Endothelial cell of umbilical vein (primary cell): ENCODE results near the gene PPFIBP1. TPM values are rescaled to one million over a fixed set of nuclear protein-coding genes. Genes with fewer than 3 reads are reported as not detected.
A peak's percentile ranks its signal among the peaks of the same experiment; 100 is the strongest.

Experiments used
- BruUV-seq: library from RNA; stranded (reverse); fragments of 400-500 nt; replicated peaks from 2 replicates; lab custom pipeline; 2021; lab: Mats Ljungman, UMichigan
- CTCF ChIA-PET: fragments of 300-600, 350-600 bp; sonication (Branson Sonifier 250); formaldehyde crosslinking; loops from one replicate; lab custom pipeline; 2021; ENCODE audit warnings: antibody characterized with exemption, inconsistent platforms; lab: Charles Lee
- POLR2A ChIA-PET: fragments of 300-600, 350-600 bp; sonication (Branson Sonifier 250); formaldehyde crosslinking; loops from one replicate; lab custom pipeline; 2021; ENCODE audit warnings: antibody characterized with exemption, inconsistent platforms; lab: Charles Lee
- DNase-seq: peaks from one replicate; pipeline ENCODE4 v3.0.0-alpha.2; 2011; ENCODE audit warnings: low read depth, low spot score
- FAIRE-seq: peaks from 2 replicates; lab custom pipeline; 2011; peaks lifted over from hg19 to GRCh38; lab: Jason Lieb, UNC
- H2AFZ ChIP-seq: 2 replicates; pipeline ENCODE4 v1.6.0; 2012; ENCODE audit warnings: low read depth, low read length, control low read depth, inconsistent platforms
- H3K27ac ChIP-seq: 2 replicates; pipeline ENCODE4 v1.5.1; 2011; ENCODE audit warnings: low read depth, mild to moderate bottlenecking, control low read depth, low read length, moderate library complexity; ENCODE audit not compliant: insufficient read depth
- H3K27me3 ChIP-seq, 2 experiments: 2 replicates each; pipeline versions ENCODE4 v1.6.0 to v1.6.1; 2011; ENCODE audit warnings: low read length in 2 of 2, mixed read lengths in 1 of 2; ENCODE audit not compliant: control insufficient read depth in 2 of 2, insufficient read depth in 2 of 2
- H3K36me3 ChIP-seq, 2 experiments: 2 replicates in 1 of 2; 3 replicates in 1 of 2; pipeline ENCODE4 v1.5.1; 2011; ENCODE audit warnings: low read length in 2 of 2, mild to moderate bottlenecking in 1 of 2, moderate library complexity in 1 of 2; ENCODE audit not compliant: control insufficient read depth in 2 of 2, insufficient read depth in 2 of 2; ENCODE audit errors: extremely low read depth in 1 of 2
- H3K4me1 ChIP-seq: 3 replicates; pipeline ENCODE4 v1.5.1; 2011; ENCODE audit warnings: mild to moderate bottlenecking, low read length; ENCODE audit not compliant: control insufficient read depth, insufficient read depth; ENCODE audit errors: extremely low read depth
- H3K4me2 ChIP-seq: 2 replicates; pipeline ENCODE4 v1.6.1; 2011; ENCODE audit warnings: low read length, control low read depth, mixed read lengths; ENCODE audit not compliant: insufficient read depth
- H3K4me3 ChIP-seq, 3 experiments: fragments of 200-600 bp in 1 of 3; sonication (generic), shearing (Covaris generic) in 1 of 3; replicated peaks in 1 of 3; 2 replicates each; pipeline ENCODE4 v1.5.1; 2011 to 2016; ENCODE audit warnings: control low read depth in 3 of 3, low read length in 3 of 3, mild to moderate bottlenecking in 2 of 3, inconsistent platforms in 1 of 3, low read depth in 1 of 3, moderate library complexity in 1 of 3; ENCODE audit not compliant: insufficient read depth in 1 of 3
- H3K79me2 ChIP-seq: 2 replicates; pipeline ENCODE4 v1.6.0; 2012; ENCODE audit warnings: low read length, inconsistent platforms; ENCODE audit not compliant: control insufficient read depth, insufficient read depth
- H3K9ac ChIP-seq: replicated peaks from 2 replicates; pipeline ENCODE3; 2011; ENCODE audit warnings: low read length, control low read depth; ENCODE audit not compliant: insufficient read depth; ENCODE audit errors: extremely low read depth
- H3K9me1 ChIP-seq: replicated peaks from 3 replicates; pipeline ENCODE4 v1.6.0; 2011; ENCODE audit warnings: mild to moderate bottlenecking, low read length; ENCODE audit not compliant: control insufficient read depth, insufficient read depth; ENCODE audit errors: extremely low read depth
- H3K9me3 ChIP-seq: replicated peaks from 2 replicates; pipeline ENCODE4 v1.5.1; 2012; ENCODE audit warnings: low read length, inconsistent platforms; ENCODE audit not compliant: control insufficient read depth, insufficient read depth
- H4K20me1 ChIP-seq: replicated peaks from 2 replicates; pipeline ENCODE3; 2011; ENCODE audit warnings: mild to moderate bottlenecking, low read length; ENCODE audit not compliant: control insufficient read depth, insufficient read depth; ENCODE audit errors: extremely low read depth
- CTCF ChIP-seq, 2 donors: IDR thresholded peaks; 1 replicate in 1 of 2; 2 replicates in 1 of 2; pipeline ENCODE4 v1.5.1; 2011; ENCODE audit warnings: low read length in 2 of 2, mild to moderate bottlenecking in 2 of 2, moderate library complexity in 2 of 2, control low read depth in 1 of 2, inconsistent platforms in 1 of 2, low read depth in 1 of 2; ENCODE audit not compliant: insufficient read depth in 1 of 2; ENCODE audit errors: extremely low read depth in 1 of 2
- EZH2 ChIP-seq: IDR thresholded peaks from 2 replicates; pipeline ENCODE4 v1.6.1; 2012; ENCODE audit warnings: borderline replicate concordance, low read depth, mild to moderate bottlenecking, moderate library complexity, low read length, inconsistent platforms; ENCODE audit not compliant: severe bottlenecking
- FOS ChIP-seq: IDR thresholded peaks from 2 replicates; pipeline ENCODE4 v1.6.1; 2011; ENCODE audit warnings: mild to moderate bottlenecking, low read length, moderate library complexity, borderline replicate concordance; ENCODE audit not compliant: insufficient read depth
- GATA2 ChIP-seq: IDR thresholded peaks from 2 replicates; pipeline ENCODE4 v1.7.0; 2011; ENCODE audit warnings: low read depth, mild to moderate bottlenecking, moderate library complexity, mixed read lengths, low read length; ENCODE audit not compliant: insufficient read length, insufficient read depth
- JUN ChIP-seq: IDR thresholded peaks from 2 replicates; pipeline ENCODE4 v1.6.1; 2011; ENCODE audit warnings: borderline replicate concordance, low read depth; ENCODE audit not compliant: insufficient read length, insufficient read depth
- MAX ChIP-seq: IDR thresholded peaks from 2 replicates; pipeline ENCODE4 v1.6.1; 2011; ENCODE audit not compliant: insufficient read depth, insufficient read length
- MYC ChIP-seq: IDR thresholded peaks from one replicate; pipeline ENCODE4 v1.6.1; 2011; ENCODE audit warnings: mild to moderate bottlenecking, low read depth, low read length
- POLR2A ChIP-seq: IDR thresholded peaks from 2 replicates; pipeline ENCODE4 v1.6.1; 2012; ENCODE audit warnings: low read depth, mild to moderate bottlenecking, control low read depth, low read length
- POLR2AphosphoS5 ChIP-seq: IDR thresholded peaks from 2 replicates; pipeline ENCODE4 v1.6.1; 2012; ENCODE audit warnings: low read depth, mild to moderate bottlenecking, control low read depth, low read length, moderate library complexity; ENCODE audit not compliant: insufficient read depth
- dilution Hi-C: fragments of 300-500 bp; cut with MboI; formaldehyde crosslinking; loops from one replicate; pipeline ENCODE4 v1.15.0; 2019; ENCODE audit warnings: low sequenced_read_pairs; ENCODE audit not compliant: extremely low pct_ligation_motif_present
- intact Hi-C: fragments of 100-400 bp; cut with micrococcal nuclease; formaldehyde crosslinking; loops from one replicate; pipeline ENCODE4 v1.10.0; 2022
- polyA plus RNA-seq, 4 experiments: library from polyadenylated mRNA; depleted of rRNA in 3 of 4; stranded (reverse) in 3 of 4; unstranded in 1 of 4; fragments of >200 nt; gene quantifications; 2 replicates each; pipeline versions ENCODE4 v1.2.1 to v1.2.3, GENCODE V29; 2011 to 2012; ENCODE audit warnings: missing spikeins in 1 of 4
- total RNA-seq: library from RNA; stranded (reverse); gene quantifications from 2 replicates; pipeline ENCODE4 v1.2.3, GENCODE V29; 2021

Gene PPFIBP1
- total and polyA plus RNA-seq, 2 donors (not counting 3 experiments of a cell fraction or from before 2014, with no cell fraction given) = 45.5 to 154 TPM

GRCh38 chr12:27573972-27574371, 50.0 kb downstream of the PPFIBP1 start:
- no peak overlapping the region for H3K4me3 ChIP-seq
- peak; percentile 92 for DNase-seq
- intact Hi-C loops = loop anchor here (1.0 to 2.0 kb wide), 4 partner anchors 19 to 57 kb away; partner anchors contain the start of gene PPFIBP1
- FAIRE-seq = peak; percentile 64
- H3K79me2 ChIP-seq = peaks cover 75% of the 10 kb centered on the region
- TF ChIP-seq JUN (peak; percentile 96), EZH2 (no peak), GATA2 (peak; percentile 89), POLR2AphosphoS5 (peak; percentile 97), CTCF (IDR thresholded peaks at IDR 0.05; ENCODE audit: extremely low read depth in 1 of 2, insufficient read depth in 1 of 2, low read depth in 1 of 2, low read length in 2 of 2) (no peak), MAX (peak; percentile 21), FOS (peak; percentile 99), MYC (peak; percentile 49), POLR2A (no peak)
- peaks cover under 1% of the 10 kb centered on the region in 2 experiments for H3K36me3 ChIP-seq
- dilution Hi-C loops = no loop called here
- POLR2A ChIA-PET = interaction anchor here (0.7 to 1.5 kb wide), 5 partner anchors 9 to 115 kb away, joined by 3 to 9 read pairs (median 7); partner anchors contain the start of gene PPFIBP1
- no peaks in the 10 kb centered on the region for H4K20me1 ChIP-seq
- no peaks in the 10 kb centered on the region for H3K9me3 ChIP-seq
- H3K4me2 ChIP-seq = peak overlapping the region; percentile 75
- CTCF ChIA-PET = interaction anchor here (0.6 to 2.5 kb wide), 10 partner anchors 8 to 149 kb away, joined by 3 to 11 read pairs (median 6); partner anchors contain the start of gene PPFIBP1
- peaks cover 76% of the 10 kb centered on the region for H3K4me1 ChIP-seq
- no peaks in the 10 kb centered on the region for H3K27me3 ChIP-seq
- no peak overlapping the region for H2AFZ ChIP-seq
- H3K27ac ChIP-seq = peak overlapping the region; percentile 92
- BruUV-seq = no TSS peak
- no peaks in the 10 kb centered on the region for H3K9me1 ChIP-seq
- H3K9ac ChIP-seq = peak overlapping the region; percentile 59
